Measurements from ENCODE around the gene KCND2.

KCND2 gene

GRCh38 chr7:120502132-120502531 lies 229.2 kb downstream of the KCND2 start:
- WGBS, result 36% methylated on average over 1 of the region's 1 CpG

GRCh38 chr7:120502825-120503224 lies 229.8 kb downstream of the KCND2 start:
- WGBS, result 83% methylated on average over 1 of the region's 1 CpG
- no peak overlapping the region for H3K9ac ChIP-seq (ENCODE audit: low read depth, low read length)

More at GRCh38 chr7:120502132-120502531, 229.2 kb downstream of the KCND2 start:
- no peak overlapping the region for H3K4me3 ChIP-seq (ENCODE audit: low read length)
- H3K27me3 ChIP-seq (ENCODE audit: insufficient read depth, low read length), result no peaks in the 10 kb centered on the region
- H3K9ac ChIP-seq (ENCODE audit: low read depth, low read length), result no peak overlapping the region
- H3K4me1 ChIP-seq (ENCODE audit: insufficient read depth, low read length), result peaks cover 40% of the 10 kb centered on the region
- no peaks in the 10 kb centered on the region for H3K36me3 ChIP-seq (ENCODE audit: insufficient read depth, low read length)
- no peak overlapping the region for H3K27ac ChIP-seq (ENCODE audit: low read depth, low read length)
- H3K9me3 ChIP-seq (ENCODE audit: insufficient read depth, low read depth, low read length), result no peaks in the 10 kb centered on the region

GRCh38 chr7:120504386-120504785 lies 231.4 kb downstream of the KCND2 start:
- no peaks in the 10 kb centered on the region for H3K27me3 ChIP-seq (ENCODE audit: insufficient read depth, low read length)

More at GRCh38 chr7:120502825-120503224, 229.8 kb downstream of the KCND2 start:
- no peak overlapping the region for H3K27ac ChIP-seq (ENCODE audit: low read depth, low read length)
- peaks cover 40% of the 10 kb centered on the region for H3K4me1 ChIP-seq (ENCODE audit: insufficient read depth, low read length)
- no peaks in the 10 kb centered on the region for H3K36me3 ChIP-seq (ENCODE audit: insufficient read depth, low read length)
- no peak overlapping the region for H3K4me3 ChIP-seq (ENCODE audit: low read length)
- H3K27me3 ChIP-seq (ENCODE audit: insufficient read depth, low read length), result no peaks in the 10 kb centered on the region
- no peaks in the 10 kb centered on the region for H3K9me3 ChIP-seq (ENCODE audit: insufficient read depth, low read depth, low read length)

GRCh38 chr7:120505770-120506169 lies 232.8 kb downstream of the KCND2 start:
- Histone ChIP-seq H3K36me3 (ENCODE audit: insufficient read depth, low read length) (no peaks in the 10 kb centered on the region), H3K9me3 (ENCODE audit: insufficient read depth, low read depth, low read length) (no peaks in the 10 kb centered on the region), H3K27me3 (ENCODE audit: insufficient read depth, low read length) (no peaks in the 10 kb centered on the region), H3K4me1 (ENCODE audit: insufficient read depth, low read length) (peaks cover 40% of the 10 kb centered on the region), H3K9ac (ENCODE audit: low read depth, low read length) (no peak overlapping the region), H3K4me3 (ENCODE audit: low read length) (no peak overlapping the region), H3K27ac (ENCODE audit: low read depth, low read length) (no peak overlapping the region)

More at GRCh38 chr7:120504386-120504785, 231.4 kb downstream of the KCND2 start:
- Histone ChIP-seq H3K4me1 (ENCODE audit: insufficient read depth, low read length) (peaks cover 40% of the 10 kb centered on the region), H3K9me3 (ENCODE audit: insufficient read depth, low read depth, low read length) (no peaks in the 10 kb centered on the region), H3K4me3 (ENCODE audit: low read length) (no peak overlapping the region), H3K9ac (ENCODE audit: low read depth, low read length) (no peak overlapping the region), H3K36me3 (ENCODE audit: insufficient read depth, low read length) (no peaks in the 10 kb centered on the region), H3K27ac (ENCODE audit: low read depth, low read length) (no peak overlapping the region)

GRCh38 chr7:120512701-120513100 lies 239.7 kb downstream of the KCND2 start:
- Histone ChIP-seq H3K4me1 (ENCODE audit: insufficient read depth, low read length) (peaks cover 11% of the 10 kb centered on the region), H3K27me3 (ENCODE audit: insufficient read depth, low read length) (no peaks in the 10 kb centered on the region), H3K36me3 (ENCODE audit: insufficient read depth, low read length) (no peaks in the 10 kb centered on the region), H3K27ac (ENCODE audit: low read depth, low read length) (no peak overlapping the region), H3K4me3 (ENCODE audit: low read length) (no peak overlapping the region), H3K9me3 (ENCODE audit: insufficient read depth, low read depth, low read length) (no peaks in the 10 kb centered on the region), H3K9ac (ENCODE audit: low read depth, low read length) (no peak overlapping the region)
- 84% methylated on average over 2 of the region's 3 CpGs for WGBS

- Histone ChIP-seq H3K4me3 (ENCODE audit: low read length) (no peak overlapping the region), H3K27me3 (ENCODE audit: insufficient read depth, low read length) (no peaks in the 10 kb centered on the region), H3K9ac (ENCODE audit: low read depth, low read length) (no peak overlapping the region), H3K27ac (ENCODE audit: low read depth, low read length) (no peak overlapping the region), H3K36me3 (ENCODE audit: insufficient read depth, low read length) (no peaks in the 10 kb centered on the region), H3K9me3 (ENCODE audit: insufficient read depth, low read depth, low read length) (no peaks in the 10 kb centered on the region), H3K4me1 (ENCODE audit: insufficient read depth, low read length) (peaks cover 38% of the 10 kb centered on the region)
- WGBS, result 97% methylated on average over 3 of the region's 3 CpGs
Observed at GRCh38 chr7:120519224-120519623, 246.2 kb downstream of the KCND2 start.

- WGBS, result 6% methylated on average over 3 of the region's 4 CpGs
- H3K36me3 ChIP-seq (ENCODE audit: insufficient read depth, low read length), result no peaks in the 10 kb centered on the region
- H3K9ac ChIP-seq (ENCODE audit: low read depth, low read length), result peak overlapping the region; percentile 53
- H3K27ac ChIP-seq (ENCODE audit: low read depth, low read length), result peak overlapping the region; percentile 98
- H3K27me3 ChIP-seq (ENCODE audit: insufficient read depth, low read length), result no peaks in the 10 kb centered on the region
- H3K4me3 ChIP-seq (ENCODE audit: low read length), result peak overlapping the region; percentile 19; the same call in 1 of the 2 replicates
- no peaks in the 10 kb centered on the region for H3K9me3 ChIP-seq (ENCODE audit: insufficient read depth, low read depth, low read length)
- peaks cover 51% of the 10 kb centered on the region for H3K4me1 ChIP-seq (ENCODE audit: insufficient read depth, low read length)
Observed at GRCh38 chr7:120521761-120522737, 249.1 kb downstream of the KCND2 start.

GRCh38 chr7:120523985-120524384 lies 251.0 kb downstream of the KCND2 start:
- H3K4me3 ChIP-seq (ENCODE audit: low read length), result no peak overlapping the region
- H3K4me1 ChIP-seq (ENCODE audit: insufficient read depth, low read length), result peaks cover 51% of the 10 kb centered on the region
- H3K27me3 ChIP-seq (ENCODE audit: insufficient read depth, low read length), result no peaks in the 10 kb centered on the region
- no peak overlapping the region for H3K27ac ChIP-seq (ENCODE audit: low read depth, low read length)
- WGBS, result 94% methylated on average over 6 of the region's 7 CpGs
- no peaks in the 10 kb centered on the region for H3K36me3 ChIP-seq (ENCODE audit: insufficient read depth, low read length)
- no peak overlapping the region for H3K9ac ChIP-seq (ENCODE audit: low read depth, low read length)
- H3K9me3 ChIP-seq (ENCODE audit: insufficient read depth, low read depth, low read length), result no peaks in the 10 kb centered on the region

- H3K27ac ChIP-seq (ENCODE audit: low read depth, low read length), result no peak overlapping the region
- H3K9ac ChIP-seq (ENCODE audit: low read depth, low read length), result no peak overlapping the region
- WGBS, result 92% methylated on average over 2 of the region's 5 CpGs
- H3K27me3 ChIP-seq (ENCODE audit: insufficient read depth, low read length), result no peaks in the 10 kb centered on the region
- no peaks in the 10 kb centered on the region for H3K36me3 ChIP-seq (ENCODE audit: insufficient read depth, low read length)
- H3K9me3 ChIP-seq (ENCODE audit: insufficient read depth, low read depth, low read length), result no peaks in the 10 kb centered on the region
- no peak overlapping the region for H3K4me3 ChIP-seq (ENCODE audit: low read length)
- H3K4me1 ChIP-seq (ENCODE audit: insufficient read depth, low read length), result peaks cover 23% of the 10 kb centered on the region
Observed at GRCh38 chr7:120526902-120527509, 254.0 kb downstream of the KCND2 start.

GRCh38 chr7:120529736-120530135 lies 256.8 kb downstream of the KCND2 start:
- 94% methylated on average over 5 of the region's 5 CpGs for WGBS
- Histone ChIP-seq H3K4me3 (ENCODE audit: low read length) (no peak overlapping the region), H3K9ac (ENCODE audit: low read depth, low read length) (no peak overlapping the region), H3K27ac (ENCODE audit: low read depth, low read length) (no peak overlapping the region), H3K4me1 (ENCODE audit: insufficient read depth, low read length) (peaks cover 12% of the 10 kb centered on the region), H3K9me3 (ENCODE audit: insufficient read depth, low read depth, low read length) (no peaks in the 10 kb centered on the region), H3K27me3 (ENCODE audit: insufficient read depth, low read length) (no peaks in the 10 kb centered on the region), H3K36me3 (ENCODE audit: insufficient read depth, low read length) (no peaks in the 10 kb centered on the region)

- H3K9ac ChIP-seq (ENCODE audit: low read depth, low read length), result no peak overlapping the region
- no peaks in the 10 kb centered on the region for H3K27me3 ChIP-seq (ENCODE audit: insufficient read depth, low read length)
- no peaks in the 10 kb centered on the region for H3K36me3 ChIP-seq (ENCODE audit: insufficient read depth, low read length)
- 94% methylated on average over 1 of the region's 1 CpG for WGBS
- no peaks in the 10 kb centered on the region for H3K4me1 ChIP-seq (ENCODE audit: insufficient read depth, low read length)
- no peak overlapping the region for H3K27ac ChIP-seq (ENCODE audit: low read depth, low read length)
- H3K4me3 ChIP-seq (ENCODE audit: low read length), result no peak overlapping the region
- H3K9me3 ChIP-seq (ENCODE audit: insufficient read depth, low read depth, low read length), result no peaks in the 10 kb centered on the region
Observed at GRCh38 chr7:120538335-120538734, 265.4 kb downstream of the KCND2 start.
